HG02588 (cell line): ENCODE data around the gene GJB4.
"Not testable (repeated sequence)": the region's sequence is repeated elsewhere in the genome, so short reads cannot be mapped to it uniquely, and the experiment has no call there.

Experiments
- ATAC-seq: cut with Tn5 transposase; IDR thresholded peaks from one replicate; pipeline ENCODE4 v1.9.1; 2021; ENCODE audit warnings: mild to moderate bottlenecking, moderate library complexity; ENCODE audit not compliant: unreplicated experiment

Gene GJB4

GRCh38 chr1:34794790-34795180 is 35.2 kb downstream of the GJB4 start:
- no peak for ATAC-seq

- ATAC-seq: no peak
These were observed 36.4 kb downstream of the GJB4 start for GRCh38 chr1:34795916-34796315.

- no peak for ATAC-seq
These were observed 37.5 kb downstream of the GJB4 start for GRCh38 chr1:34796990-34797389.

- ATAC-seq: no peak
These were observed 40.7 kb downstream of the GJB4 start for GRCh38 chr1:34800214-34800613.

- ATAC-seq: no peak
These were observed 44.2 kb downstream of the GJB4 start for GRCh38 chr1:34803770-34804169.

GRCh38 chr1:34806396-34806795 is 46.9 kb downstream of the GJB4 start:
- no peak for ATAC-seq

GRCh38 chr1:34808051-34808810 is 48.7 kb downstream of the GJB4 start:
- ATAC-seq: no peak

GRCh38 chr1:34810781-34811180 is 51.2 kb downstream of the GJB4 start:
- not testable (repeated sequence) for ATAC-seq
